Breast epithelium (tissue), 4 donors: Measurements from ENCODE around the gene AQP4. TPM values are rescaled to one million over a fixed set of nuclear protein-coding genes. Genes with fewer than 3 reads are reported as not detected.

Experiments
- DNase-seq, 2 donors: peaks; one replicate each; pipeline ENCODE4 v3.0.0-alpha.2; 2019; ENCODE audit warnings: low spot score in 2 of 2
- H3K27ac ChIP-seq, 2 donors: fragments of 200-600 bp; sonication (generic) in 1 of 2; one replicate each; pipeline ENCODE4 v1.5.1; 2016 to 2019; ENCODE audit warnings: mild to moderate bottlenecking in 1 of 2
- H3K27me3 ChIP-seq, 2 donors: fragments of 200-600 bp; sonication (generic) in 1 of 2; one replicate each; pipeline versions ENCODE4 v1.5.1 to v1.6.0; 2017 to 2019; ENCODE audit warnings: control low read depth in 1 of 2, mild to moderate bottlenecking in 1 of 2
- H3K36me3 ChIP-seq: fragments of 200-600 bp; one replicate; pipeline ENCODE4 v1.5.1; 2019
- H3K4me1 ChIP-seq, 2 donors: fragments of 200-600 bp; sonication (generic); one replicate each; pipeline ENCODE4 v1.5.1; 2016 to 2019; ENCODE audit warnings: control low read depth in 1 of 2
- H3K4me3 ChIP-seq, 3 donors: fragments of 200-600 bp; sonication (generic); 1 replicate in 2 of 3; 2 replicates in 1 of 3; pipeline ENCODE4 v1.5.1; 2016 to 2019; ENCODE audit warnings: mild to moderate bottlenecking in 3 of 3, moderate library complexity in 2 of 3
- H3K9me3 ChIP-seq, 2 donors: fragments of 200-600 bp; sonication (generic) in 1 of 2; one replicate each; pipeline ENCODE4 v1.5.1; 2016 to 2019; ENCODE audit warnings: control low read depth in 1 of 2
- CTCF ChIP-seq, 3 donors: fragments of 450-650 bp; IDR thresholded peaks; one replicate each; pipeline ENCODE4 v1.5.1; 2016 to 2017; ENCODE audit warnings: antibody characterized with exemption in 3 of 3, mild to moderate bottlenecking in 3 of 3, moderate library complexity in 3 of 3
- POLR2A ChIP-seq: fragments of 450-650 bp; IDR thresholded peaks from one replicate; pipeline ENCODE4 v1.6.1; 2016; ENCODE audit warnings: antibody characterized with exemption, mild to moderate bottlenecking, moderate library complexity
- POLR2AphosphoS5 ChIP-seq, 3 donors: sonication (generic); formaldehyde crosslinking; IDR thresholded peaks; one replicate each; pipeline ENCODE4 v1.6.1; 2017; ENCODE audit warnings: antibody characterized with exemption in 3 of 3
- intact Hi-C: fragments of 100-400 bp; cut with DNase I; formaldehyde crosslinking; loops from one replicate; pipeline ENCODE4 v1.15.1; 2023; ENCODE audit warnings: low total_unique reads
- total RNA-seq, 3 donors: library from RNA; depleted of rRNA; stranded (reverse); fragments of >200 nt; gene quantifications; one replicate each; pipeline ENCODE4 v1.1.0, GENCODE V29; 2016

Gene AQP4
- total RNA-seq, 3 donors from 2014 or later = 0.32 to 1.5 (median 0.33) TPM

GRCh38 chr18:26901020-26901419, 35.5 kb upstream of the AQP4 start:
- no peak for TF ChIP-seq POLR2A
- no peak for TF ChIP-seq POLR2AphosphoS5 (IDR thresholded peaks at IDR 0.05)
- no peak for TF ChIP-seq CTCF (IDR thresholded peaks at IDR 0.05)
- peaks cover 0 to 4% of the 10 kb centered on the region in 2 donors for H3K9me3 ChIP-seq
- DNase-seq = no peak
- H3K4me1 ChIP-seq = no peaks in the 10 kb centered on the region
- no peaks in the 10 kb centered on the region for H3K27me3 ChIP-seq
- no peaks in the 10 kb centered on the region for H3K36me3 ChIP-seq
- intact Hi-C loops = no loop called here
- no peak overlapping the region for H3K27ac ChIP-seq
- no peak overlapping the region for H3K4me3 ChIP-seq

- no peak for TF ChIP-seq POLR2AphosphoS5 (IDR thresholded peaks at IDR 0.05)
- no peak for TF ChIP-seq POLR2A
- no peak for TF ChIP-seq CTCF (IDR thresholded peaks at IDR 0.05)
- H3K9me3 ChIP-seq = no peaks in the 10 kb centered on the region
- no peaks in the 10 kb centered on the region for H3K36me3 ChIP-seq
- no peaks in the 10 kb centered on the region for H3K27me3 ChIP-seq
- H3K4me3 ChIP-seq = no peak overlapping the region
- intact Hi-C loops = no loop called here
- H3K27ac ChIP-seq = no peak overlapping the region
- no peak for DNase-seq
- no peaks in the 10 kb centered on the region for H3K4me1 ChIP-seq
Observed at GRCh38 chr18:26894426-26894825, 28.9 kb upstream of the AQP4 start.

GRCh38 chr18:26893996-26894395, 28.5 kb upstream of the AQP4 start:
- Histone ChIP-seq H3K4me1 (no peaks in the 10 kb centered on the region), H3K27ac (no peak overlapping the region), H3K9me3 (no peaks in the 10 kb centered on the region), H3K27me3 (no peaks in the 10 kb centered on the region), H3K4me3 (no peak overlapping the region), H3K36me3 (no peaks in the 10 kb centered on the region)
- intact Hi-C loops = no loop called here
- no peak for DNase-seq
- TF ChIP-seq POLR2A = no peak
- no peak for TF ChIP-seq CTCF (IDR thresholded peaks at IDR 0.05)
- no peak for TF ChIP-seq POLR2AphosphoS5 (IDR thresholded peaks at IDR 0.05)

GRCh38 chr18:26888259-26888658, 22.8 kb upstream of the AQP4 start:
- Histone ChIP-seq H3K27ac (no peak overlapping the region), H3K9me3 (no peaks in the 10 kb centered on the region), H3K36me3 (no peaks in the 10 kb centered on the region), H3K4me3 (no peak overlapping the region), H3K27me3 (no peaks in the 10 kb centered on the region), H3K4me1 (no peaks in the 10 kb centered on the region)
- intact Hi-C loops = no loop called here
- no peak for TF ChIP-seq POLR2A
- TF ChIP-seq POLR2AphosphoS5 (IDR thresholded peaks at IDR 0.05) = no peak
- TF ChIP-seq CTCF (IDR thresholded peaks at IDR 0.05) = no peak
- DNase-seq = no peak

GRCh38 chr18:26875040-26875654, 9.6 kb upstream of the AQP4 start:
- no peak for DNase-seq
- intact Hi-C loops = no loop called here
- H3K36me3 ChIP-seq = no peaks in the 10 kb centered on the region
- no peaks in the 10 kb centered on the region for H3K4me1 ChIP-seq
- H3K27me3 ChIP-seq = no peaks in the 10 kb centered on the region
- H3K9me3 ChIP-seq = no peaks in the 10 kb centered on the region
- TF ChIP-seq CTCF (IDR thresholded peaks at IDR 0.05) (no peak), POLR2AphosphoS5 (IDR thresholded peaks at IDR 0.05) (no peak), POLR2A (no peak)
- H3K27ac ChIP-seq = no peak overlapping the region
- no peak overlapping the region for H3K4me3 ChIP-seq
